Fibroblast of lung (primary cell): ENCODE measurements around the gene CARD8. TPM values are rescaled to one million over a fixed set of nuclear protein-coding genes. Genes with fewer than 3 reads are reported as not detected.

Experiments used
- DNase-seq, 2 donors: peaks; one replicate each; pipeline versions ENCODE4 v3.0.0 to v3.0.0-alpha.2; 2010; ENCODE audit warnings: low read depth in 2 of 2
- H2AFZ ChIP-seq: 2 replicates; pipeline ENCODE4 v1.5.1; 2012; ENCODE audit warnings: low read length, control low read depth, inconsistent platforms
- H3K27ac ChIP-seq: 2 replicates; pipeline ENCODE4 v1.5.1; 2011; ENCODE audit warnings: low read length, control low read depth; ENCODE audit not compliant: insufficient read depth
- H3K27me3 ChIP-seq: 2 replicates; pipeline ENCODE4 v1.5.1; 2011; ENCODE audit warnings: mild to moderate bottlenecking, low read length; ENCODE audit not compliant: control insufficient read depth, insufficient read depth
- H3K36me3 ChIP-seq: 2 replicates; pipeline ENCODE4 v1.5.1; 2011; ENCODE audit warnings: low read length; ENCODE audit not compliant: control insufficient read depth, insufficient read depth
- H3K4me1 ChIP-seq: 2 replicates; pipeline ENCODE4 v1.5.1; 2011; ENCODE audit warnings: low read length; ENCODE audit not compliant: control insufficient read depth, insufficient read depth; ENCODE audit errors: extremely low read depth
- H3K4me2 ChIP-seq: 2 replicates; pipeline ENCODE4 v1.5.1; 2011; ENCODE audit warnings: low read length, control low read depth; ENCODE audit not compliant: insufficient read depth; ENCODE audit errors: extremely low read depth
- H3K4me3 ChIP-seq, 4 experiments: fragments of 200-600 bp in 1 of 4; sonication (generic) in 1 of 4; replicated peaks in 1 of 4; 2 replicates each; pipeline ENCODE4 v1.5.1; 2011 to 2016; ENCODE audit warnings: low read length in 4 of 4, low read depth in 3 of 4, mild to moderate bottlenecking in 3 of 4, control low read depth in 2 of 4, inconsistent platforms in 1 of 4, mixed read lengths in 1 of 4; ENCODE audit not compliant: insufficient read depth in 1 of 4; ENCODE audit errors: control extremely low read depth in 1 of 4
- H3K79me2 ChIP-seq: 2 replicates; pipeline ENCODE4 v1.5.1; 2012; ENCODE audit warnings: mild to moderate bottlenecking, low read length, inconsistent platforms; ENCODE audit not compliant: control insufficient read depth, insufficient read depth
- H3K9ac ChIP-seq: 2 replicates; pipeline ENCODE4 v1.5.1; 2011; ENCODE audit warnings: mild to moderate bottlenecking, low read length, control low read depth; ENCODE audit not compliant: insufficient read depth
- H3K9me3 ChIP-seq: 2 replicates; pipeline ENCODE4 v1.5.1; 2012; ENCODE audit warnings: low read depth, low read length; ENCODE audit not compliant: control insufficient read depth, insufficient read depth
- H4K20me1 ChIP-seq: 2 replicates; pipeline ENCODE4 v1.5.1; 2011; ENCODE audit warnings: low read length; ENCODE audit not compliant: control insufficient read depth, insufficient read depth; ENCODE audit errors: extremely low read depth
- EZH2 ChIP-seq: IDR thresholded peaks from 2 replicates; pipeline ENCODE4 v1.5.1; 2012; ENCODE audit warnings: low read length, control low read depth, mild to moderate bottlenecking; ENCODE audit errors: missing control alignments
- polyA plus RNA-seq, 2 donors: library from polyadenylated mRNA; depleted of rRNA in 1 of 2; stranded (reverse) in 1 of 2; unstranded in 1 of 2; fragments of >200 nt; gene quantifications; 2 replicates each; pipeline ENCODE4 v1.2.1, GENCODE V29; 2011 to 2012; ENCODE audit warnings: missing spikeins in 1 of 2
- total RNA-seq: library from RNA; depleted of rRNA; stranded (reverse); fragments of >200 nt; gene quantifications from 2 replicates; pipeline ENCODE4 v1.2.1, GENCODE V29; 2014
- TF ChIP-seq, protein P1 (sequence below), 2 donors: IDR thresholded peaks in 1 of 2; conservative IDR thresholded peaks in 1 of 2; 1 replicate in 1 of 2; 2 replicates in 1 of 2; pipeline ENCODE4 v1.5.1; 2011 to 2012; ENCODE audit warnings: low read length in 2 of 2, control low read depth in 1 of 2, inconsistent platforms in 1 of 2, low read depth in 1 of 2, mild to moderate bottlenecking in 1 of 2

CARD8 gene
- total and polyA plus RNA-seq, 2 donors (not counting 1 experiment from before 2014, with no cell fraction given) = 16.4 to 24.1 TPM

DNA sequence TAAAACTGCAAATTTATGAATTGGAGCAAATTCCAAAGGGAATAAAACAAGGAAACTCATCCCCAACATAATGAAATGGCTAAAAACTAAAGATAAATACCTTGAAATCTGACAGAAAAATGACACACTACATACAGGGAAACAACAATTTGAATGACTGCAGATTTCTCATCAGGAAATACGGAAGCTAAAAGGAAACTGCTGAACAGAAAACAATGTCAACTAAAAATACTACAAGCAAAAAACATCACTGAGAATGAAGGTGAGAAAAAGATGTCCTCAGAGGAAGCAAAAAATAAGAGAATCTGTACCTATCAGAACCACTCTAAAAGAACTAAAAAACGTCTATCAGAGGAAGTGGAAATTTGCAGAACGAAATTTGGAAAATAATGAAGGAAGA is 45.7 kb downstream of the CARD8 start:
- H2AFZ ChIP-seq = no peak overlapping the region
- DNase-seq = no peak
- peaks cover 2% of the 10 kb centered on the region for H3K36me3 ChIP-seq
- peaks cover 4% of the 10 kb centered on the region for H3K79me2 ChIP-seq
- TF ChIP-seq, protein P1, sequence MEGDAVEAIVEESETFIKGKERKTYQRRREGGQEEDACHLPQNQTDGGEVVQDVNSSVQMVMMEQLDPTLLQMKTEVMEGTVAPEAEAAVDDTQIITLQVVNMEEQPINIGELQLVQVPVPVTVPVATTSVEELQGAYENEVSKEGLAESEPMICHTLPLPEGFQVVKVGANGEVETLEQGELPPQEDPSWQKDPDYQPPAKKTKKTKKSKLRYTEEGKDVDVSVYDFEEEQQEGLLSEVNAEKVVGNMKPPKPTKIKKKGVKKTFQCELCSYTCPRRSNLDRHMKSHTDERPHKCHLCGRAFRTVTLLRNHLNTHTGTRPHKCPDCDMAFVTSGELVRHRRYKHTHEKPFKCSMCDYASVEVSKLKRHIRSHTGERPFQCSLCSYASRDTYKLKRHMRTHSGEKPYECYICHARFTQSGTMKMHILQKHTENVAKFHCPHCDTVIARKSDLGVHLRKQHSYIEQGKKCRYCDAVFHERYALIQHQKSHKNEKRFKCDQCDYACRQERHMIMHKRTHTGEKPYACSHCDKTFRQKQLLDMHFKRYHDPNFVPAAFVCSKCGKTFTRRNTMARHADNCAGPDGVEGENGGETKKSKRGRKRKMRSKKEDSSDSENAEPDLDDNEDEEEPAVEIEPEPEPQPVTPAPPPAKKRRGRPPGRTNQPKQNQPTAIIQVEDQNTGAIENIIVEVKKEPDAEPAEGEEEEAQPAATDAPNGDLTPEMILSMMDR (conservative IDR thresholded peaks at IDR 0.05 in 1 of 2, IDR thresholded peaks at IDR 0.05 in 1 of 2; ENCODE audit: low read depth in 1 of 2, low read length in 2 of 2) = no peak
- TF ChIP-seq EZH2 = no peak
- no peak overlapping the region for H3K9ac ChIP-seq
- H3K4me2 ChIP-seq = no peak overlapping the region
- H3K4me3 ChIP-seq = no peak overlapping the region
- H3K27ac ChIP-seq = no peak overlapping the region
- H3K27me3 ChIP-seq = no peaks in the 10 kb centered on the region
- no peaks in the 10 kb centered on the region for H3K9me3 ChIP-seq
- H3K4me1 ChIP-seq = no peaks in the 10 kb centered on the region
- H4K20me1 ChIP-seq = no peaks in the 10 kb centered on the region

- Histone ChIP-seq H3K4me3 (no peak overlapping the region), H3K9ac (no peak overlapping the region), H4K20me1 (no peaks in the 10 kb centered on the region), H3K9me3 (no peaks in the 10 kb centered on the region), H2AFZ (no peak overlapping the region), H3K4me1 (peaks cover 3% of the 10 kb centered on the region), H3K27ac (no peak overlapping the region), H3K36me3 (peaks cover under 1% of the 10 kb centered on the region), H3K27me3 (no peaks in the 10 kb centered on the region), H3K79me2 (peaks cover 10% of the 10 kb centered on the region), H3K4me2 (no peak overlapping the region)
- no peak for DNase-seq
- TF ChIP-seq EZH2 = no peak
- TF ChIP-seq, protein P1 (conservative IDR thresholded peaks at IDR 0.05 in 1 of 2, IDR thresholded peaks at IDR 0.05 in 1 of 2; ENCODE audit: low read depth in 1 of 2, low read length in 2 of 2) = no peak
Measured at GRCh38 chr19:48206397-48207093, 49.2 kb downstream of the CARD8 start.

DNA sequence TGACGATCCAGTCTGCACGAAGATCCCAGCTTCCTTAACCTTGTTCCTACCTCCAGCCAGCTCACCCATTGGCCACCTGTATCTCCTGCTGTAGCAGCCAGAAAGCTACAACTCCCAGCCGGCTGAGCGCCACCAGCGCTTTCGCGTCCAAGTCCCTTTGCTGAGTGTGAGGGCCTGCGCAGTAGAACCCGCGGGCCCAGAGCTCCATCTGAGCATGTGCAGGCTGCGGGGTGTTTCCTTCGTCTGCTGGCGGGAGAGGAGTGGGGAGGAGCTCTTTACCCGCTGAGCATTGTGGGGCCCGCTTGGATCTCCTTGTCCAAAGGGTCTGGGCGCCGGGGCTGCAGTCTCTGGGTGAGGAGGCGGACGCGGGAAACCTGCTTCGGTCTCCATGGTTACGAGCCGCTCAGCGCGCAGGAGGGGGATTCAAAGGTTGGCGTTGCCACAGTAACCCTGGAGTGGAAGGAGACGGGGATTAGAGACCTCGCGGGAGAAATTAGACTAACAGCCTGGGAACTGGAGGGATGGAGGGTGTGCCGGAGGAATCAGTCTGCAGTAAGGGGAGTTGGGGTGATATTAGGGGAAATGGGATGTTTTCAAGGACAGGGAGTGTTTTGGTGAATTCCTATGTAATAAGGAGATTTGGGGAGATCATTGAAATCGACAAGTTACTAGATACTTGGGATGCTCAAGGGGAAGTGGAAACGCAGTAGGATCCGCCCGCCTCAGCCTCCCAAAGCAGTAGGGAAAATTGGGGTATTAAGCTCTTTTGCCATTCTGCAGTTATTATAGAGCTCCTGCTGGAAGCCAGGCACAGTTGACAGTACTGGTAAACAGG is 51.7 kb downstream of the CARD8 start:
- DNase-seq = peak; percentile 91 to 96
- Histone ChIP-seq H3K27ac (peak overlapping the region; percentile 89), H3K9ac (peak overlapping the region; percentile 60), H3K4me1 (peaks cover 3% of the 10 kb centered on the region), H3K9me3 (no peaks in the 10 kb centered on the region), H3K36me3 (no peaks in the 10 kb centered on the region), H3K79me2 (peaks cover 10% of the 10 kb centered on the region), H3K4me3 (peak overlapping the region; percentile 79 to 92 (median 88)), H3K27me3 (no peaks in the 10 kb centered on the region), H4K20me1 (no peaks in the 10 kb centered on the region), H2AFZ (peak overlapping the region; percentile 99), H3K4me2 (peak overlapping the region; percentile 100)
- TF ChIP-seq, protein P1 (conservative IDR thresholded peaks at IDR 0.05 in 1 of 2, IDR thresholded peaks at IDR 0.05 in 1 of 2; ENCODE audit: low read depth in 1 of 2, low read length in 2 of 2) = no peak
- TF ChIP-seq EZH2 = no peak
